ENCODE results near the gene HSF2. TPM values are rescaled to one million over a fixed set of nuclear protein-coding genes. Genes with fewer than 3 reads are reported as not detected.

Gene HSF2
- total and polyA plus RNA-seq, 2 of the 13 experiments (the other 11 are each of a cell fraction or from before 2014, with no cell fraction given) = 24.8 to 26.4 TPM

DNA sequence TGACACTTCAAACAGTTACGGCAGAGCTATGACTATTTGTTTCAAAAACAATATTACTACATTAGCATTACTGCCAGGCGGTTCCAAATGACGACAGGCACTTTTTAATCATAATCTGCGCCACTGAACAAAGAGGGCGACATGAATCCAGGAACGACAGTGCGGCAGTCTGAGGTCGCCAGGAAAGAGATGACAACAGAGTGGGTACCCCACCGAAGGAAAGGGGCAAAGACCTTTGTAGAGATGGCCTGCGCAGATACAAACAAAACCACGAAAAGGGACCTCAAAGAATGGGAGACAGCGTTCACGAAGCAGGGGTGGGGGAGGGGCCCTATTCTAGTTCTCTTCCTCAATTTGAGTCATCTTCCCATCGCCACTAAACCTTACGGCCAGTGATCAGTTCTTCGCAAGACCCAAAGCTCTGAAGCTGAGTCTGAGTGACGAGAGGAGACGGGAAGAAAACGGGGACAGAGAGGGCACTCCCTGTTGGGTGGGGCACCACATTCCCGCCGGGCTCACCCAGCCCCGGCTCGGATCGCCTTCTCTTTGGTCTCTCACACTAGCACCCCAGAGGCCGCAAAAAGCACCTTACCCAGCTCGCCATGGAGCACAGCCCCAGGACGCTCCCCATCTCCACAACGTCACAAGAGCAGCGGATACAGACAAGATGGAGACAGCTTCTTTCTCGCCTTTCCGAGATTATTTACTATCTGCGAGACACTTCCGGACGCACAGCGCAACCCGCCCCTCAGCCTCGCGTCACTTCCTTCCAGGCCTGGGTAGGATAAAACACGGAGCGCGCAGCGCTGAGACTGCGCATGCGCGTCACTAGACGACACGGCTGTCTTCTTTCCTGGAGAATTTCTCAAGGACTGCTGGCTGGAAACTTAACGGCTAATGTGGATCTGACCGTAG, 71.9 kb downstream of the HSF2 start, which contains the start of gene SERINC1 (continued):
- TF ChIP-seq RXRA (CRISPR knock-in tag; IDR thresholded peaks at IDR 0.05) (0 out of 2 replicates have a peak, but pooled peaks have one; percentile 50), ZNF44 (CRISPR knock-in tag; IDR thresholded peaks at IDR 0.05) (0 out of 2 replicates have a peak, but pooled peaks have one; percentile 24), ZNF703 (CRISPR knock-in tag; IDR thresholded peaks at IDR 0.05; ENCODE audit: borderline replicate concordance) (no peak), ZNF12 (CRISPR knock-in tag; IDR thresholded peaks at IDR 0.05) (peak; percentile 62; the same call in 1 of the 2 replicates), ZNF260 (CRISPR knock-in tag; IDR thresholded peaks at IDR 0.05; ENCODE audit: borderline replicate concordance, low read depth) (no peak), JUND (CRISPR knock-in tag; IDR thresholded peaks at IDR 0.05) (no peak), ZNF205 (CRISPR knock-in tag; IDR thresholded peaks at IDR 0.05) (no peak; the same call in 1 of the 2 replicates), MAFK (conservative IDR thresholded peaks at IDR 0.05 in 1 of 2, IDR thresholded peaks at IDR 0.05 in 1 of 2; ENCODE audit: low read length in 2 of 2) (no peak), ZNF891 (CRISPR knock-in tag; IDR thresholded peaks at IDR 0.05) (peak; percentile 79; the same call in 1 of the 2 replicates), ZNF569 (CRISPR knock-in tag; IDR thresholded peaks at IDR 0.05; ENCODE audit: borderline replicate concordance) (peak; percentile 35; the same call in 1 of the 2 replicates), SRSF9 (IDR thresholded peaks at IDR 0.05; ENCODE audit: borderline replicate concordance, insufficient read depth, low read depth, low read length, poor library complexity, severe bottlenecking) (no peak), SPEN (CRISPR knock-in tag; IDR thresholded peaks at IDR 0.05; ENCODE audit: low read depth) (peak; percentile 77), HHEX (CRISPR knock-in tag; IDR thresholded peaks at IDR 0.05) (no peak), ZNF713 (CRISPR knock-in tag; IDR thresholded peaks at IDR 0.05) (no peak), MEIS2 (CRISPR knock-in tag; IDR thresholded peaks at IDR 0.05) (peak; percentile 29; the same call in 1 of the 2 replicates)
- TF ChIP-seq, protein P1, sequence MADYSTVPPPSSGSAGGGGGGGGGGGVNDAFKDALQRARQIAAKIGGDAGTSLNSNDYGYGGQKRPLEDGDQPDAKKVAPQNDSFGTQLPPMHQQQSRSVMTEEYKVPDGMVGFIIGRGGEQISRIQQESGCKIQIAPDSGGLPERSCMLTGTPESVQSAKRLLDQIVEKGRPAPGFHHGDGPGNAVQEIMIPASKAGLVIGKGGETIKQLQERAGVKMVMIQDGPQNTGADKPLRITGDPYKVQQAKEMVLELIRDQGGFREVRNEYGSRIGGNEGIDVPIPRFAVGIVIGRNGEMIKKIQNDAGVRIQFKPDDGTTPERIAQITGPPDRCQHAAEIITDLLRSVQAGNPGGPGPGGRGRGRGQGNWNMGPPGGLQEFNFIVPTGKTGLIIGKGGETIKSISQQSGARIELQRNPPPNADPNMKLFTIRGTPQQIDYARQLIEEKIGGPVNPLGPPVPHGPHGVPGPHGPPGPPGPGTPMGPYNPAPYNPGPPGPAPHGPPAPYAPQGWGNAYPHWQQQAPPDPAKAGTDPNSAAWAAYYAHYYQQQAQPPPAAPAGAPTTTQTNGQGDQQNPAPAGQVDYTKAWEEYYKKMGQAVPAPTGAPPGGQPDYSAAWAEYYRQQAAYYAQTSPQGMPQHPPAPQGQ (CRISPR knock-in tag; IDR thresholded peaks at IDR 0.05; ENCODE audit: borderline replicate concordance) = no peak
- TF ChIP-seq, protein P2, sequence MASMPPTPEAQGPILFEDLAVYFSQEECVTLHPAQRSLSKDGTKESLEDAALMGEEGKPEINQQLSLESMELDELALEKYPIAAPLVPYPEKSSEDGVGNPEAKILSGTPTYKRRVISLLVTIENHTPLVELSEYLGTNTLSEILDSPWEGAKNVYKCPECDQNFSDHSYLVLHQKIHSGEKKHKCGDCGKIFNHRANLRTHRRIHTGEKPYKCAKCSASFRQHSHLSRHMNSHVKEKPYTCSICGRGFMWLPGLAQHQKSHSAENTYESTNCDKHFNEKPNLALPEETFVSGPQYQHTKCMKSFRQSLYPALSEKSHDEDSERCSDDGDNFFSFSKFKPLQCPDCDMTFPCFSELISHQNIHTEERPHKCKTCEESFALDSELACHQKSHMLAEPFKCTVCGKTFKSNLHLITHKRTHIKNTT (CRISPR knock-in tag; IDR thresholded peaks at IDR 0.05) = no peak
- TF ChIP-seq, protein P3, sequence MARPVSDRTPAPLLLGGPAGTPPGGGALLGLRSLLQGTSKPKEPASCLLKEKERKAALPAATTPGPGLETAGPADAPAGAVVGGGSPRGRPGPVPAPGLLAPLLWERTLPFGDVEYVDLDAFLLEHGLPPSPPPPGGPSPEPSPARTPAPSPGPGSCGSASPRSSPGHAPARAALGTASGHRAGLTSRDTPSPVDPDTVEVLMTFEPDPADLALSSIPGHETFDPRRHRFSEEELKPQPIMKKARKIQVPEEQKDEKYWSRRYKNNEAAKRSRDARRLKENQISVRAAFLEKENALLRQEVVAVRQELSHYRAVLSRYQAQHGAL (CRISPR knock-in tag; IDR thresholded peaks at IDR 0.05; ENCODE audit: not compliant biosample characterization) = no peak
- TF ChIP-seq, protein P4, sequence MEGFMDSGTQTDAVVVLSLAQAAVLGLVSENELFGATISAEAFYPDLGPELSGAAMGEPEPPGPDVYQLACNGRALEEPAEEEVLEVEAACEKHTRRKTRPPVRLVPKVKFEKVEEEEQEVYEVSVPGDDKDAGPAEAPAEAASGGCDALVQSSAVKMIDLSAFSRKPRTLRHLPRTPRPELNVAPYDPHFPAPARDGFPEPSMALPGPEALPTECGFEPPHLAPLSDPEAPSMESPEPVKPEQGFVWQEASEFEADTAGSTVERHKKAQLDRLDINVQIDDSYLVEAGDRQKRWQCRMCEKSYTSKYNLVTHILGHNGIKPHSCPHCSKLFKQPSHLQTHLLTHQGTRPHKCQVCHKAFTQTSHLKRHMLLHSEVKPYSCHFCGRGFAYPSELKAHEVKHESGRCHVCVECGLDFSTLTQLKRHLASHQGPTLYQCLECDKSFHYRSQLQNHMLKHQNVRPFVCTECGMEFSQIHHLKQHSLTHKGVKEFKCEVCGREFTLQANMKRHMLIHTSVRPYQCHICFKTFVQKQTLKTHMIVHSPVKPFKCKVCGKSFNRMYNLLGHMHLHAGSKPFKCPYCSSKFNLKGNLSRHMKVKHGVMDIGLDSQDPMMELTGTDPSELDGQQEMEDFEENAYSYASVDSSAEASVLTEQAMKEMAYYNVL (CRISPR knock-in tag; IDR thresholded peaks at IDR 0.05; ENCODE audit: borderline replicate concordance) = 0 out of 2 replicates have a peak, but pooled peaks have one; percentile 31
- TF ChIP-seq, protein P5, sequence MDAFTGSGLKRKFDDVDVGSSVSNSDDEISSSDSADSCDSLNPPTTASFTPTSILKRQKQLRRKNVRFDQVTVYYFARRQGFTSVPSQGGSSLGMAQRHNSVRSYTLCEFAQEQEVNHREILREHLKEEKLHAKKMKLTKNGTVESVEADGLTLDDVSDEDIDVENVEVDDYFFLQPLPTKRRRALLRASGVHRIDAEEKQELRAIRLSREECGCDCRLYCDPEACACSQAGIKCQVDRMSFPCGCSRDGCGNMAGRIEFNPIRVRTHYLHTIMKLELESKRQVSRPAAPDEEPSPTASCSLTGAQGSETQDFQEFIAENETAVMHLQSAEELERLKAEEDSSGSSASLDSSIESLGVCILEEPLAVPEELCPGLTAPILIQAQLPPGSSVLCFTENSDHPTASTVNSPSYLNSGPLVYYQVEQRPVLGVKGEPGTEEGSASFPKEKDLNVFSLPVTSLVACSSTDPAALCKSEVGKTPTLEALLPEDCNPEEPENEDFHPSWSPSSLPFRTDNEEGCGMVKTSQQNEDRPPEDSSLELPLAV (CRISPR knock-in tag; conservative IDR thresholded peaks at IDR 0.05; ENCODE audit: low read depth) = no peak
